Osteocyte (in vitro differentiated cells): ENCODE measurements around the gene EMILIN1. TPM values are rescaled to one million over a fixed set of nuclear protein-coding genes. Genes with fewer than 3 reads are reported as not detected.

Experiments
- DNase-seq: peaks from one replicate; pipeline ENCODE4 v3.0.0; 2021; ENCODE audit warnings: mixed read lengths; ENCODE audit not compliant: unreplicated experiment; ENCODE audit errors: extremely low spot score
- H3K27ac Mint-ChIP-seq: one replicate; pipeline ENCODE4 v1.8.0; 2021; ENCODE audit warnings: mild to moderate bottlenecking, mixed read lengths; ENCODE audit not compliant: unreplicated experiment
- H3K27me3 Mint-ChIP-seq: one replicate; pipeline ENCODE4 v1.8.0; 2021; ENCODE audit warnings: mixed read lengths; ENCODE audit not compliant: unreplicated experiment
- H3K36me3 Mint-ChIP-seq: one replicate; pipeline ENCODE4 v1.8.0; 2021; ENCODE audit warnings: mixed read lengths; ENCODE audit not compliant: unreplicated experiment
- H3K4me1 Mint-ChIP-seq: one replicate; pipeline ENCODE4 v1.8.0; 2021; ENCODE audit warnings: mixed read lengths; ENCODE audit not compliant: unreplicated experiment
- H3K4me3 Mint-ChIP-seq: one replicate; pipeline ENCODE4 v1.8.0; 2021; ENCODE audit warnings: mild to moderate bottlenecking, moderate library complexity, mixed read lengths; ENCODE audit not compliant: unreplicated experiment
- H3K9me3 Mint-ChIP-seq: one replicate; pipeline ENCODE4 v1.8.0; 2021; ENCODE audit warnings: mixed read lengths; ENCODE audit not compliant: unreplicated experiment
- total RNA-seq: library from RNA; stranded (reverse); gene quantifications from 2 replicates; pipeline ENCODE4 v1.2.1, GENCODE V29; 2021
- TF ChIP-seq, protein P1 (sequence below): fragments of 200-600 bp; sonication (generic); IDR thresholded peaks from 2 replicates; pipeline ENCODE4 v1.5.0; 2021; ENCODE audit warnings: antibody characterized with exemption, mild to moderate bottlenecking, moderate library complexity

EMILIN1 gene
- total RNA-seq, 1 donor from 2014 or later, result 206 TPM

DNA sequence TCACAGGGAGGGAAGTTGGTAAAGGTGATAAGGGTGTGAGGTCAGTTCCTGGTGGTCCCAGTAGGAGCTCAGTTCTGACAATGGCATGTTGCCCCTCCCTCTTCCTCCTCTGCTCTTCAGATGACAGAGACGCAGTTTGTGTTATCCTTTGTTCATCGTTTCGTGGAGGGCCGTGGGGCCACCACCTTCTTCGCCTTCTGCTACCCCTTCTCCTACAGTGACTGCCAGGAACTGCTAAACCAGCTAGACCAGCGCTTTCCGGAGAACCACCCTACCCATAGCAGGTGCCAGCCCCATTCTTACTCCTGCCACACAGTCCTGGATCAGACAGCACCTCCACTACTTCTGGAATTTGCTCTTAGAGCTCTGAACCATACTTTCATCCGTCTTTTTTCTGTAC, 24.6 kb upstream of the EMILIN1 start:
- no peaks in the 10 kb centered on the region for H3K9me3 Mint-ChIP-seq
- H3K4me3 Mint-ChIP-seq, result no peak overlapping the region
- H3K27ac Mint-ChIP-seq, result no peak overlapping the region
- H3K4me1 Mint-ChIP-seq, result peaks cover 17% of the 10 kb centered on the region
- TF ChIP-seq, protein P1, sequence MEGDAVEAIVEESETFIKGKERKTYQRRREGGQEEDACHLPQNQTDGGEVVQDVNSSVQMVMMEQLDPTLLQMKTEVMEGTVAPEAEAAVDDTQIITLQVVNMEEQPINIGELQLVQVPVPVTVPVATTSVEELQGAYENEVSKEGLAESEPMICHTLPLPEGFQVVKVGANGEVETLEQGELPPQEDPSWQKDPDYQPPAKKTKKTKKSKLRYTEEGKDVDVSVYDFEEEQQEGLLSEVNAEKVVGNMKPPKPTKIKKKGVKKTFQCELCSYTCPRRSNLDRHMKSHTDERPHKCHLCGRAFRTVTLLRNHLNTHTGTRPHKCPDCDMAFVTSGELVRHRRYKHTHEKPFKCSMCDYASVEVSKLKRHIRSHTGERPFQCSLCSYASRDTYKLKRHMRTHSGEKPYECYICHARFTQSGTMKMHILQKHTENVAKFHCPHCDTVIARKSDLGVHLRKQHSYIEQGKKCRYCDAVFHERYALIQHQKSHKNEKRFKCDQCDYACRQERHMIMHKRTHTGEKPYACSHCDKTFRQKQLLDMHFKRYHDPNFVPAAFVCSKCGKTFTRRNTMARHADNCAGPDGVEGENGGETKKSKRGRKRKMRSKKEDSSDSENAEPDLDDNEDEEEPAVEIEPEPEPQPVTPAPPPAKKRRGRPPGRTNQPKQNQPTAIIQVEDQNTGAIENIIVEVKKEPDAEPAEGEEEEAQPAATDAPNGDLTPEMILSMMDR, result no peak
- H3K27me3 Mint-ChIP-seq, result no peaks in the 10 kb centered on the region
- H3K36me3 Mint-ChIP-seq, result peaks cover 18% of the 10 kb centered on the region
- DNase-seq, result no peak

DNA sequence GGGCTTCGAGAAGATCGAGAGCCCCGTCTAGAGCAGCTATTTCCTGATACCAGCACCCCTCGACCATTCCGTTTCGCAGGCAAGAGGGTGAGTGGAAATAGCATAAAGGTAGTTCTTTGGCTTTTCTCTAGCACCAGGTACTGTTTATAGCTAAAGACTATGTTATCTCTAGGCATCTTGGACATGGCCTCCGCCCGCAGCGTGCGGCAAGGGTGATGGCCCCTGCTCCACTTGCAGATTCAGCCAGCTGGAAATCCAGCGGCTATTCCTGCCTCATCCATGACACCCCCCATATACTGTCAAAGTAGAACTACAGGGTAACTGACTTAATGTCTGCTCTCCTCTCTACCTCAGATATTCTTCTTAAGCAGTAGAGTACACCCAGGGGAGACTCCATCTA, 23.7 kb upstream of the EMILIN1 start:
- Mint-ChIP-seq H3K4me1 (peaks cover 10% of the 10 kb centered on the region), H3K27me3 (no peaks in the 10 kb centered on the region), H3K4me3 (no peak overlapping the region), H3K9me3 (no peaks in the 10 kb centered on the region), H3K36me3 (peaks cover 20% of the 10 kb centered on the region), H3K27ac (no peak overlapping the region)
- TF ChIP-seq, protein P1, result no peak
- DNase-seq, result no peak

DNA sequence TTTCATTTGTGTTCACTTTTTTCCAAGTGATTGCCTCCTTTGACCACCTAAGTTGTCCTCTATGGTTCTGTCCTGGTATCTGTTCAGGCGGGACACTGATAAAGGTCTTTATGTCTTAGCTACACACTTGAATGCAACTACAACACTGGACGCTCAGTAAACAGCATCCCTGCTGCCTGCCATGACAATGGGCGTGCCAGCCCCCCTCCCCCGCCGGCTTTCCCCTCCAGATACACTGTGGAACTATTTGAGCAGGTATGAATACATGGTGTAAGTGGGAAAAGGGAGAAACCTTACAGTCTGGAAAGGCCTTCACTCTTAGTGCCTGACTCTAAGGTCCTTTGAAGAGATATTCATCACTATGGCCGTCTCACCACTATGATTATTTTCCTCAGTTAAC, 21.2 kb upstream of the EMILIN1 start:
- no peak for DNase-seq
- H3K27ac Mint-ChIP-seq, result no peak overlapping the region
- H3K36me3 Mint-ChIP-seq, result peaks cover 24% of the 10 kb centered on the region
- H3K27me3 Mint-ChIP-seq, result no peaks in the 10 kb centered on the region
- no peaks in the 10 kb centered on the region for H3K9me3 Mint-ChIP-seq
- TF ChIP-seq, protein P1, result no peak
- no peak overlapping the region for H3K4me3 Mint-ChIP-seq
- H3K4me1 Mint-ChIP-seq, result peaks cover 8% of the 10 kb centered on the region

DNA sequence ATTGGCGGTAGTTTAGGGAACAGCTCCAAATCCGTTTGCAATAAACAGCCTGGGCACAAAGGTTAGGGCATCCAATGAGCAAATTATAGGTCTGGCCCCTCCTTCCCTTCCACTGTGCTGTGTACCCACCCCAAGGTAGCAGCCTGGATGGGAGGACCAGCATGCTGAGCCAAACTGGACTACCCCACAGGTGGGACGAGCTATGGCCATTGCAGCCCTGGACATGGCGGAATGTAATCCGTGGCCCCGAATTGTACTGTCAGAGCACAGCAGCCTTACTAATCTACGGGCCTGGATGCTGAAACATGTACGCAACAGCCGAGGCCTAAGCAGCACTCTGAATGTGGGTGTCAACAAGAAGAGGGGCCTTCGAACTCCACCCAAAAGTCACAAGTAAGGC, 20.2 kb upstream of the EMILIN1 start:
- H3K36me3 Mint-ChIP-seq, result peaks cover 24% of the 10 kb centered on the region
- no peaks in the 10 kb centered on the region for H3K9me3 Mint-ChIP-seq
- no peak for DNase-seq
- H3K27me3 Mint-ChIP-seq, result no peaks in the 10 kb centered on the region
- no peaks in the 10 kb centered on the region for H3K4me1 Mint-ChIP-seq
- TF ChIP-seq, protein P1, result no peak
- H3K4me3 Mint-ChIP-seq, result no peak overlapping the region
- no peak overlapping the region for H3K27ac Mint-ChIP-seq

DNA sequence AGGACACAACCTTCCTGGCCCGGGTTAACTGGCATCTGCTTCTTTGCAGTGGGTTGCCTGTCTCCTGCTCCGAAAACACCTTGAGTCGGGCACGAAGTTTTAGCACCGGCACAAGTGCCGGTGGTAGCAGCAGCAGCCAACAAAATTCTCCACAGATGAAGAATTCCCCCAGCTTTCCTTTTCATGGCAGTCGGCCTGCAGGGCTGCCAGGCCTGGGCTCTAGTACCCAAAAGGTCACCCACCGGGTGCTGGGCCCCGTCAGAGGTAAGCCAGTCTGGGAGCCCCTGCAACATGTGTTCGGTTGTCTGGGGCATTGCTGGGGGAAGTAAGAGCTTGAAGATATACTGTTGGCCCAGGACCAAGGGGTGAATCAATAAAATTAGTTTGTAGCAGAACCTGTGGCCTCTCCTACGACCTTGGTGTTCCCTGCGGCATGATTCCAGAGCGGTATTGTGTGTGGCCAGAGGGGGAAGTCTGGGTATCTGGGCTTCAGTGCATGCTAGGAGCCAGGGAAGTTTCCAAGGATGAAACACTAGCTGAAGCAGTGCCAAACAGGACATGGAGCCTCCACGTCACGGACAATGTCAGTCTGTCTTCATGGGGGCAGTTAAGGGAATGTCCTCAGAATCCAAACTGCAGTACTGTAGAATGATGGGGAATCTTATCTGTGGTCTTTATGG, 19.1 kb upstream of the EMILIN1 start:
- Mint-ChIP-seq H3K27ac (no peak overlapping the region), H3K9me3 (no peaks in the 10 kb centered on the region), H3K27me3 (no peaks in the 10 kb centered on the region), H3K4me3 (no peak overlapping the region), H3K4me1 (no peaks in the 10 kb centered on the region), H3K36me3 (peaks cover 21% of the 10 kb centered on the region)
- TF ChIP-seq, protein P1, result no peak
- DNase-seq, result no peak
